ENCODE data around the gene GPX4. TPM values are rescaled to one million over a fixed set of nuclear protein-coding genes. Genes with fewer than 3 reads are reported as not detected.

Gene GPX4
- total RNA-seq, 1 donor from 2014 or later = 213 TPM

DNA sequence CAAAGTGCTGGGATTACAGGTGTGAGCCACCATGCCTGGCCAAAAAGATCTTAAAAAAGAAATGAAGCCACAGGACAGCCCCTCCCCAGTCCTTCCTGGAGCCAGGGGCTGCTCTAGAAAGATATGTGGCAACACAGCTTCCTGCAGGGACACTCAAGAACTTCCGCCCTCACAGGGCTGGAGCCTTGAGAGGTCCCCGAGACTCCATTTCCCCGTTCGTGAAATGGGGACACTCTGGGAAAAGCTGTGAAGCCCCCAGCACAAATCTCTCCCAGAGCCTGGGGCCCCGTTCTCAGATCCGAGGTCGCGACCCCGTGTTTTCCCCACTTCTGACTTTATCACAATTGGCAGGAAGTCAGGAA, 2.5 kb upstream of the GPX4 start:
- CTCF ChIA-PET = interaction anchor here (1.6 kb wide), 1 partner anchor 72 kb away, joined by 3 read pairs; no protein-coding TSS in a partner anchor
- POLR2A ChIA-PET = interaction anchor here (0.5 to 1.7 kb wide), 14 partner anchors 8 to 193 kb away, joined by 3 to 8 read pairs (median 4); partner anchors contain the start of genes ABCA7, ARHGAP45, CIRBP and CNN2
- Mint-ChIP-seq H3K27ac (peak overlapping the region; percentile 24), H3K9me3 (no peaks in the 10 kb centered on the region), H3K4me1 (peaks cover 49% of the 10 kb centered on the region), H3K4me3 (peak overlapping the region; percentile 32), H3K27me3 (no peaks in the 10 kb centered on the region), H3K36me3 (ENCODE audit: low read depth) (peaks cover 2% of the 10 kb centered on the region)
- DNase-seq = no peak
- intact Hi-C loops (cut with micrococcal nuclease) = loop anchor here (5.0 to 10.0 kb wide), 2 partner anchors 71 to 177 kb away; partner anchors contain the start of genes ARID3A and SBNO2
- no peak for ATAC-seq (ENCODE audit: low read depth)
- TF ChIP-seq, protein P1, sequence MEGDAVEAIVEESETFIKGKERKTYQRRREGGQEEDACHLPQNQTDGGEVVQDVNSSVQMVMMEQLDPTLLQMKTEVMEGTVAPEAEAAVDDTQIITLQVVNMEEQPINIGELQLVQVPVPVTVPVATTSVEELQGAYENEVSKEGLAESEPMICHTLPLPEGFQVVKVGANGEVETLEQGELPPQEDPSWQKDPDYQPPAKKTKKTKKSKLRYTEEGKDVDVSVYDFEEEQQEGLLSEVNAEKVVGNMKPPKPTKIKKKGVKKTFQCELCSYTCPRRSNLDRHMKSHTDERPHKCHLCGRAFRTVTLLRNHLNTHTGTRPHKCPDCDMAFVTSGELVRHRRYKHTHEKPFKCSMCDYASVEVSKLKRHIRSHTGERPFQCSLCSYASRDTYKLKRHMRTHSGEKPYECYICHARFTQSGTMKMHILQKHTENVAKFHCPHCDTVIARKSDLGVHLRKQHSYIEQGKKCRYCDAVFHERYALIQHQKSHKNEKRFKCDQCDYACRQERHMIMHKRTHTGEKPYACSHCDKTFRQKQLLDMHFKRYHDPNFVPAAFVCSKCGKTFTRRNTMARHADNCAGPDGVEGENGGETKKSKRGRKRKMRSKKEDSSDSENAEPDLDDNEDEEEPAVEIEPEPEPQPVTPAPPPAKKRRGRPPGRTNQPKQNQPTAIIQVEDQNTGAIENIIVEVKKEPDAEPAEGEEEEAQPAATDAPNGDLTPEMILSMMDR (IDR thresholded peaks at IDR 0.05) = no peak

DNA sequence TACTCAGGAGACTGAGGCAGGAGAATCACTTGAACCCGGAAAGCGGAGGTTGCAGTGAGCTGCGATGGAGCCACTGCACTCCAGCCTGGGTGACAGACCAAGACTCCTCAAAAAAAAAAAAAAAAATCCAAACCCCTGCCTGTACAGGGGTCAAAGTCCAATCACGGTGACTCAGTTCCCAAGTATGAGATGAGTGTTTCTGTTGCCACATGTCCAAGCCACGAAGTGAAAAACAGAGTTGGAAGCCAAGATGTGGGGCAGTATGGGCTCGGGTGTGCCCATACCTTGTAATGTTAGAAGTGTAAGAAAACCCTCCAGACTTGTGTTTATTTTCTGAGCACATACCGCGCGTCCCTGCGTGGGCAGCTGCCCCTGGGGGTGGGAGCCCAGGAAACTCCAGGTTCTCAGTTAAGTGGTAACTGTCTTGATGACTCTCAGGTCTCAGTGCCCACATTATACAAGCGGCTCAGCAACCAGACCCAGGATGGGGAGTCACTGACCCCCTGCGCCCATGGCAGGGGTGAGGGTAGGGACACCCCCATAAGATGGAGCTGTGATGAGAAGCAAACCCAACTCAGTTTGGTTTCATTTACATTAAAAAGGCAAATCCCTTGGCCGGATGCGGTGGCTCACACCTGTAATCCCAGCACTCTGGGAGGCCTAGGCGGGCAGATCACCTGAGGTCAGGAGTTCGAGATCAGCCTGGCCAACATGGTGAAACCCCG, 1.2 kb upstream of the GPX4 start:
- intact Hi-C loops (cut with micrococcal nuclease) = loop anchor here (1.0 to 10.0 kb wide), 7 partner anchors 7 to 178 kb away; partner anchors contain the start of genes ARID3A, POLR2E, RNU6-2 and SBNO2
- Mint-ChIP-seq H3K4me1 (peaks cover 58% of the 10 kb centered on the region), H3K27ac (peak overlapping the region; percentile 83), H3K4me3 (peak overlapping the region; percentile 32), H3K36me3 (ENCODE audit: low read depth) (peaks cover 10% of the 10 kb centered on the region), H3K9me3 (no peaks in the 10 kb centered on the region), H3K27me3 (no peaks in the 10 kb centered on the region)
- POLR2A ChIA-PET = interaction anchor here (0.7 to 3.7 kb wide), 16 partner anchors 15 to 172 kb away, joined by 3 to 41 read pairs (median 6); partner anchors contain the start of genes ABCA7, ARHGAP45, CIRBP and RNU6-2
- ATAC-seq (ENCODE audit: low read depth) (no peak), DNase-seq (no peak)
- CTCF ChIA-PET = interaction anchor here (1.1 kb wide), 1 partner anchor 45 kb away, joined by 3 read pairs; no protein-coding TSS in a partner anchor
- TF ChIP-seq, protein P1 (IDR thresholded peaks at IDR 0.05) = no peak

DNA sequence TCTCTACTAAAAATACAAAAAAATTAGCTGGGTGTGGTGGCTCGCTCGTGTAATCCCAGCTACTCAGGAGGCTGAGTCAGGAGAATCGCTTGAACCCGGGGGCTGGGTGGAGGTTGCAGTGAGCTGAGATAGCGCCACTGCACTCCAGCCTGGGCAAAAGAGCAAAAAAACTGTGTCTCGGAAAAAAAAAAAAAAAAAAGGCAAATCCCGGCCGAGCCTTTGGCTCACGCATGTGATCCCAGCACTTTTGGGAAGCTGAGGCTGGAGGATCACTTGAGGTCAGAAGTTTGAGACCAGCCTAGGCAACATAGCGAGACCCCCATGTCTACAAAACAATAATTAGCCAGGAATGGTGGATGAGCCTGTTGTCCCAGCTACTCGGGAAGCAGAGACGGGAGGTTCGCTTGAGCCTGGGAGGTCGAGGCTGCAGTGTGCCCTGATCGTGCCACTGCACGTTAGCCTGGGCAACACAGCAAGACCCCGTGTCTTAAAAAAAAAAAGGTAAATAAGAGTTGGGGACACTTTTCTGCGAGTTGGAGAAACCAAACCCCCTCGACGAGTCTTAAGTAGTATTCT, 574 bp upstream of the GPX4 start:
- peaks cover 11% of the 10 kb centered on the region for H3K36me3 Mint-ChIP-seq (ENCODE audit: low read depth)
- ChIA-PET POLR2A (interaction anchor here (0.6 to 3.7 kb wide), 20 partner anchors 8 to 172 kb away, joined by 3 to 41 read pairs (median 6); partner anchors contain the start of genes ABCA7, ARHGAP45, CIRBP and POLR2E), CTCF (interaction anchor here (1.1 kb wide), 1 partner anchor 45 kb away, joined by 3 read pairs; no protein-coding TSS in a partner anchor)
- H3K4me3 Mint-ChIP-seq = peak overlapping the region; percentile 69
- H3K9me3 Mint-ChIP-seq = no peaks in the 10 kb centered on the region
- H3K27ac Mint-ChIP-seq = peak overlapping the region; percentile 83
- no peak for ATAC-seq (ENCODE audit: low read depth)
- no peak for DNase-seq
- intact Hi-C loops (cut with micrococcal nuclease) = loop anchor here (1.0 to 10.0 kb wide), 7 partner anchors 8 to 178 kb away; partner anchors contain the start of genes ARID3A, POLR2E, RNU6-2 and SBNO2
- peaks cover 58% of the 10 kb centered on the region for H3K4me1 Mint-ChIP-seq
- TF ChIP-seq, protein P1 (IDR thresholded peaks at IDR 0.05) = no peak
- H3K27me3 Mint-ChIP-seq = no peaks in the 10 kb centered on the region

DNA sequence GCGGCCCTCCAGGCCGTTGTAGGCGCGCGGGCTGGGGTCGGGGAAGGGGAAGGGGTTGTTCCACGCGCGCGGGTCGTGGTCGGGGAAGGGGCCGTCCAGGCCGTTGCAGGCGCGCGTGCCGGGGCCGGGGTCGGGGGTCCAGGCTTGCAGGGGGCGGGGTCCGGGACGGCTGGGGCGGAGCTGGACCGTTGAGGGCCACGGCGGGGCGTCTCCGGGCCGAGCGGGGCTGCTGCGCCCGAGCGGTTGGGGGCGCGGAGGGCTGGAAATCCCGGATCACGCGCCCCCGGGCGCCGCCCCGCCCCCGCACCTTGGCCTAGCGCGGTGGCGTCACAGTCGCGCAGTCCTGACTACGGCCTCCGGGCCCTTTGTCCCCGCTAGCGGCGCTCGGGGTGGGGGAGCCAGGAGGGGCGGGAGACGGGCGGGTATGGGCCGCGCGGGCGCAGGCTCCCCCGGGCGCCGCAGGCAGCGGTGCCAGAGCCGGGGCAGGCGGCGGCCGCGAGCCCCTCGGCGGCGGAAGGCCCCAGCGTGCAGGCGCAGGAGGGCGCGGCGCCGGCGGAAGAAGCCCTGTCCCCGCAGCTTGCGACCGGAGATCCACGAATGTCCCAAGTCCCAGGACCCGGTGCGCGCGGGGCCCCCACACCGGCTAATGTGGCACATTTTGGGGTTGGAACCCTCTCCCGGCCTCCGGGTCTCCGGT, 665 bp downstream of the GPX4 start:
- no peaks in the 10 kb centered on the region for H3K9me3 Mint-ChIP-seq

More for the DNA sequence above, 665 bp downstream of the GPX4 start:
- Mint-ChIP-seq H3K36me3 (ENCODE audit: low read depth) (peaks cover 13% of the 10 kb centered on the region), H3K27ac (peak overlapping the region; percentile 63), H3K4me3 (peak overlapping the region; percentile 81), H3K4me1 (peaks cover 49% of the 10 kb centered on the region), H3K27me3 (no peaks in the 10 kb centered on the region)
- ATAC-seq (ENCODE audit: low read depth) (peak; percentile 37), DNase-seq (peak; percentile 83)
- ChIA-PET POLR2A (interaction anchor here (0.6 to 3.7 kb wide), 18 partner anchors 9 to 254 kb away, joined by 3 to 41 read pairs (median 8); partner anchors contain the start of genes ABCA7, ARHGAP45, CIRBP and POLR2E), CTCF (no interaction called here)
- intact Hi-C loops (cut with micrococcal nuclease) = loop anchor here (5.0 to 10.0 kb wide), 2 partner anchors 68 to 180 kb away; partner anchors contain the start of genes ARID3A and SBNO2
- TF ChIP-seq, protein P1 (IDR thresholded peaks at IDR 0.05) = no peak
